Stimulated activated CD4-positive, alpha-beta T cell treated with anti-CD3 and anti-CD28 coated beads, Interleukin-4, amount 100 ng/mL, for 1 hour (primary cell): ENCODE measurements around the gene OR10H5.
"Not testable (repeated sequence)": the region's sequence is repeated elsewhere in the genome, so short reads cannot be mapped to it uniquely, and the experiment has no call there.

Experiments
- DNase-seq: peaks from one replicate; pipeline ENCODE4 v3.0.0-alpha.2; 2020

The OR10H5 gene

GRCh38 chr19:15812060-15812722 is 24.7 kb downstream of the OR10H5 start:
- peak; percentile 5 for DNase-seq

DNA sequence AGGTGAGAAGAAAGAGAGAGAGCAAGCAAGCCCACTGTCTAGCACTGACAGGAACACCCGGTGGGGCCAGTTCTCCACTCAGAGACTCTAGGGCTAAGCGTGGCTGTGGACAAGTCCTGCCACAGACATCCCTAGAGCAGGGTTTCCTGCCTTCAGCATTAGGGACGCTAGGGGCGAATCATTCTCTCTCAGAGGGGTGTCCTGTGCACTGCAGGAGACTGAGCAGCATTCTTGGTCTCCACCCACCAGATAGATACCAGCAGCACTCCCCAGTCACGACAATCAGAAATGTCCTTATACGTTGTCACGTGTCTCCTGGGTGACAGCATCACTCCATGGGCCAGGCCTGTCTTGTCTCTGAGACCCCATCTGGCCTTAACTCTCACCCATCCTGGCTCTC is 26.5 kb downstream of the OR10H5 start:
- no peak for DNase-seq

- no peak for DNase-seq
These were observed 27.8 kb downstream of the OR10H5 start, which contains the start of gene OR10H1 for GRCh38 chr19:15815306-15815705. OR10H1 (minus strand) TSS chr19:15815664; CDS start chr19:15808037, 7,627 bp downstream.

- DNase-seq: no peak
These were observed 33.2 kb downstream of the OR10H5 start for GRCh38 chr19:15820646-15821045.

DNA sequence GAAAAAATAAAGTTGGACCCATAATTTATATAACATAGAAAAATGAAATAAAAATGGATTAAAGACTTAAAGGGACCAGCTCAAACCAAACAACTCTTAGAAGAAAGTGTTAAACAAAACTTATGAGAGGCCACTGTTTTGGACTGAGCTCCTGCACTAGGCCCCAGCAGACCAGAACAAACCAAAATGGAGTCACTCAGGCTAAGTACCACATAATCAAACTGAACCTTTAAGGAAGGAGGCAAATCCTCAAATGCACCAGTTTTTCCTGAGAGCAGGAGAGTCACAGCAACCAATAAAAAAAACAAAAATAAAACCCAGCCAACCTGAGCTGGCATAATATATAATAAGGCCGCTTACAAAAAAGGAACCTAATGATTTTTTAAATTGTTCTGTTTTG is 38.3 kb downstream of the OR10H5 start:
- DNase-seq: no peak

GRCh38 chr19:15828121-15828610 is 40.7 kb downstream of the OR10H5 start:
- DNase-seq: no peak

DNA sequence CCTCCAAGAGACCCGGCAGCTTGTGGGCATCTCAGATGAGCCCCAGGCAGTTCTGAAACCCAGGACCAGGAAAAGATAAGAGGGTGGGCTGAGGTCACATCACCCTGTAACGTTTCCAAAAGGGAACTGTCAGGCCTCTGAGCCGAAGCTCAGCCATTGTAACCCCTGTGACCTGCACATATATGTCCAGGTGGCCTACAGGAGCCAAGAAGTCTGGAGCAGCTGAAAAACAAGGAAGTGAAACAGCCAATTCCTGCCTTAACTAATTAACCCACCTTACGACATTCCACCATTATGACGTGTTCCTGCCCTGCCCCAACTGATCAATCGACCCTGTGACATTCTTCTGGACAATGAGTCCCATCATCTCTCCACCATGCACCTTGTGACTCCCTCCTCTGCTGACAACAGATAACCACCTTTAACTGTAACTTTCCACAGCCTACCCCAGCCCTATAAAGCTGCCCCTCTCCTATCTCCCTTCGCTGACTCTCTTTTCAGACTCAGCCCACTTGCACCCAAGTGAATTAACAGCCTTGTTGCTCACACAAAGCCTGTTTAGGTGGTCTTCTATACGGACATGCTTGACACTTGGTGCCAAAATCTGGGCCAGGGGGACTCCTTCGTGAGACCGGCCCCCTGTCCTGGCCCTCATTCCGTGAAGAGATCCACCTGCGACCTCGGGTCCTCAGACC is 41.3 kb downstream of the OR10H5 start:
- not testable (repeated sequence) for DNase-seq

- no peak for DNase-seq
These were observed 41.8 kb downstream of the OR10H5 start for GRCh38 chr19:15829306-15829698.

GRCh38 chr19:15829786-15830185 is 42.3 kb downstream of the OR10H5 start:
- no peak for DNase-seq

- DNase-seq: no peak
These were observed 44.2 kb downstream of the OR10H5 start for GRCh38 chr19:15831626-15832025.

DNA sequence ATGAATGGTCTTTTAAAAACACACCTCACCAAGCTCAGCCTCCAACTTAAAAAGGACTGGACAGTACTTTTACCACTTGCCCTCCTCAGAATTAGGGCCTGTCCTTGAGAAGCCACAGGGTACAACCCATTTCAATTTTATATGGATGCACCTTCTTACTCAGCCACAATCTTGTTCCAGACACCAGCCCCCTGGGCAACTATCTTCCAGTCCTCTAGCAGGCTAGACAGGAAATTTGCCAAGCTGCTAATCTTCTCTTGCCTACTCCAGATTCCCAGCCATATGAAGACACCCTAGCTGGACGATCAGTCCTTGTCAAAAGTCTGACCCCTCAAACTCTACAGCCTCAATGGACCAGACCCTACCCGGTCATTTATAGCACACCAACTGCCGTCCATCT is 46.8 kb downstream of the OR10H5 start:
- DNase-seq: not testable (repeated sequence)

DNA sequence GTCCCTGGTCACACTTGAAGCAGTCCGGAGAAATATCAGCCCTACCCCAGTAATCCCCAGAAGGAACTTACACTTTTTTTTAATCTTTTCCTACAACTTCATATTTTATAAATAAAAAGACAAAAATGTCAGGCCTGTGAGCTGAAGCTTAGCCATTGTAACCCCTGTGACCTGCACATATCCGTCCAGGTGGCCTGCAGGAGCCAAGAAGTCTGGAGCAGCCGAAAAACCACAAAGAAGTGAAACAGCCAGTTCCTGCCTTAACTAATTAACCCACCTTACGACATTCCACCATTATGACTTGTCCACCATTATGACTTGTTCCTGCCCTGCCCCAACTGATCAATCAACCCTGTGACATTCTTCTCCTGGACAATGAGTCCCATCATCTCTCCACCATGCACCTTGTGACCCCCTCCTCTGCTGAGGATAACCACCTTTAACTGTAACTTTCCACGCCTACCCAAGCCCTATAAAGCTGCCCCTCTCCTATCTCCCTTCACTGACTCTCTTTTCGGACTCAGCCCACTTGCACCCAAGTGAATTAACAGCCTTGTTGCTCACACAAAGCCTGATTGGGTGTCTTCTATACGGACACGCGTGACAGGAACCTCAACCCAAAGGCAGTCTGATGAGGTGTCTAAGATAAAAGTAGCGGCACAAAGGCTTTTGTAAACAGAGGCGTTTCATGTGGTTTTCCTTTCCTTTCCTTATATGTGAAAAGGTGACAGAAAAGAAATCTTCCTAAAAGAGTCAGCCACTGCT is 48.3 kb downstream of the OR10H5 start:
- peak; percentile 20 for DNase-seq

- DNase-seq: peak; percentile 93
These were observed 49.1 kb downstream of the OR10H5 start for GRCh38 chr19:15836330-15837220.

DNA sequence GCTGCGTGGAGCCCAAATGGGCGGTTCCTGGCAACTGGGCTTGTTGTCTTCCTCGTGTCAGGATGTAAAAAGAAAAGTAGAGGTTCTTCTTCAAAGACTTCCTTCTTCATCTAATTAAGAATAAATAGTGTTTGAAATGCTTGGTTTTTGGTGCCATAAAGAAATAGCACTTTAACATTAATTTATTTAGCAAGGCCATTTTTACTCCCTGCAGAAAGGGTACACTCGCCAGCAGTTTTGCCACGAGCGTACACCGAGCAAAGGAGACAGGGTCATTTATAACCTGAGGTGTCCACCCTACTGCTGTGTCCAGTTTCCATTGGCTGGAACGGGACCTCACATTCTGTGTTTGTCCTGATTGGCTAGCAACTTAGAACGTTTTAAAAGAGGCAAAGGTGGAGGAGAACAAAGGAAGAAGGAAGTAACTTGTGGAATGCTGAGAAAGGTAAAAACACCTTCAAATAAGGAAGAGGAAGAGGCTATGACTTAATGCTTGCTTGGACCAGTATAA is 49.8 kb downstream of the OR10H5 start:
- DNase-seq: no peak

GRCh38 chr19:15838351-15838750 is 50.9 kb downstream of the OR10H5 start:
- DNase-seq: no peak

GRCh38 chr19:15839888-15840287 is 52.4 kb downstream of the OR10H5 start:
- not testable (repeated sequence) for DNase-seq

DNA sequence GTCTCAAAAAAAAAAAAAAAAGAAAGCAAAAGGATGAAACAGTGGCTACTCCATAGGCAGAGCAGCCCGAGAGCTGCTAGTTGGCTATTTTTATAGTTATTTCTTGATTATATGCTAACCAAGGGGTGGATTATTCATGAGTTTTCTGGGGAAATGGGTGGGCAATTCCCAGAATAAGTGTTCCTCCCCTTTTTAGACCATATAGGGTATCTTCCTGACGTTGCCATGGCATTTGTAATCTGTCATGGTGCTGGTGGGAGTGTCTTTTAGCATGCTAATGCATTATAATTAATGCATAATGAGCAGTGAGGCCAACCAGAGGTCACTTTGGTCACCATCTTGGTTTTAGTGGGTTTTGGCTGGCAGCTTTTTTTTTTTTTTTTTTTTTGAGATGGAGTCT is 53.4 kb downstream of the OR10H5 start:
- DNase-seq: no peak

DNA sequence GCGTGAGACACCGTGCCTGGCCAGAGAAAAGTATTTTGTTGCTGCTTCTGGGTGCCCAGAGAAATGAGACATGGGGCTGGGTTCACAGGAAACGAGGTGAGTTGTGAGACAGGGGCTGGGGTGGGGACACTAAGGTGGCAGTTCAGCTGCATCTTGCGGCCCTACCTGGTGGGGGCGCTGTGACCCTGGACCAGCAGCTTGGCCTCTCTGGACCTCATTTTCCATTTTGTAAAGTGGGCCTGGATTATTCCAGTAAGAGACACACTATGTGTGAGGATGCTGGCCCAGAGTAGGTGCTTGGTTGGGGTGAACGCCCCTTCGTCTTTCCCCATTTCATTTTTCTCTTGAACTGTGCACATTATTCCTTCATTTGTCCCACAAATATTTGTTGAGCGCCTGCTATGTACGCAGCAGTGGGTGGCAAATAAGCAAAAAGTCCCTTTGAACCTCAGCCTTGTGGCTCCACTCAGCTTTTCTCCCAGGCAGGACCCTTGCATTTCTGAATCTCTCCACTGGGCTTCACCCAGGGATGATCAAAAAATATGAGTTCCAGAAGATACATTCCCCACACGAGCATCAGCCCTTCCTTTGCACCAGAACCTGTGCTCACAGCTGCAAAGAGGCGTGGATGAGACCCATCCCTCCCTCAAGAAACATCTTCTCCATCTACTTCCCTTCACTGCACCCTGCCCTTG is 54.6 kb downstream of the OR10H5 start:
- no peak for DNase-seq

DNA sequence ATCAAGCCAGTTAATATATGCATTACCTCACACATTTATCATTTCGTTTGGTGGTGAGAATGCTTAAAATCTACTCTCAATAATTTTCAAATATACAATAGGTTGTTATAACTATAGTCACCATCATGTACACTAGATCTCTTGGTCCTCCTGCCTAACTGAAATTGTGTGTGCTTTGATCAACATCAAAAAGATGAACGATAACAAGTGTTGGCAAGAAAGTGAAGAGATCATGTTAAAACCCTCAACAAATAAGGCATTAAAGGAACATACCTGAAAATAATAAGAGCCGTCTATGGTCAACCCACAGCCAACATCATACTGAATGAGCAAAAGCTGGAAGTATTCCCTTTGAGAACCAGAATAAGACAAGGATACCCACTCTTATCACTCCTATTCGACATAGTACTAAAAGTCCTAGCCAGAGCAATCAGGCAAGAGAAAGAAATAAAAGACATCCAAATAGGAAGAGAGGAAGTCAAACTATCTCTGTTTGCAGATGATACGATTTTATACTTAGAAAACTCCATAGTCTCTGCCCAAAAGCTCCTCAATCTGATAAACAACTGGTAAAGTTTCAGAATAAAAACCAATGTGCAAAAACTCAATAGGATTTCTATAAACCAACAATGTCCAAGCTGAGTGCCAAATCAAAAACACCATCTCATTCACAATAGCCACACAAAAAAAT is 55.9 kb downstream of the OR10H5 start:
- DNase-seq: no peak

GRCh38 chr19:15843894-15844222 is 56.4 kb downstream of the OR10H5 start:
- not testable (repeated sequence) for DNase-seq

- DNase-seq: no peak
These were observed 59.5 kb downstream of the OR10H5 start for GRCh38 chr19:15846923-15847322.
